ENCODE measurements around the gene FBXW9. TPM values are rescaled to one million over a fixed set of nuclear protein-coding genes. Genes with fewer than 3 reads are reported as not detected.
"Not testable (repeated sequence)": the region's sequence is repeated elsewhere in the genome, so short reads cannot be mapped to it uniquely, and the experiment has no call there.

Gene FBXW9
- polyA plus RNA-seq, 12 donors, result 2.4 to 6.3 (median 3.5) TPM; not detected in 1

GRCh38 chr19:12720851-12721655, 24.6 kb upstream of the FBXW9 start:
- peak; percentile 29 for DNase-seq

DNA sequence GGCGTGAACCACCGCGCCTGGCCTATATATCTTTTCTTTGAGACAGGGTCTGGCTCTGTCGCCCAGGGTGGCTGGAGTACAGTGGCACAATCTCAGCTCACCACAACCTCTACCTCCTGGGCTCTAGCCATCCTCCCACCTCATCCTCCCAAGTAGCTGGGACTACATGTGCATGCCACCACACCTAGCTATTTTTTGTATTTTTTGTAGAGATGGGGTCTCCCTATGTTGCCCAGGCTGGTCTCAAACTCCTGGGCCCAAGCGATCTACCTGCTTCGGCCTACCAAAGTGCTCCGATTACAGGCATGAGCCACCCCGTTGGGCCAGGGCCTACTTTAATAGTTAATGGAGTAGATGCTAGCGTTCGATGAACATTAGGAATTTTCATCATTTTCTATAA, 23.9 kb upstream of the FBXW9 start:
- DNase-seq, result no peak

DNA sequence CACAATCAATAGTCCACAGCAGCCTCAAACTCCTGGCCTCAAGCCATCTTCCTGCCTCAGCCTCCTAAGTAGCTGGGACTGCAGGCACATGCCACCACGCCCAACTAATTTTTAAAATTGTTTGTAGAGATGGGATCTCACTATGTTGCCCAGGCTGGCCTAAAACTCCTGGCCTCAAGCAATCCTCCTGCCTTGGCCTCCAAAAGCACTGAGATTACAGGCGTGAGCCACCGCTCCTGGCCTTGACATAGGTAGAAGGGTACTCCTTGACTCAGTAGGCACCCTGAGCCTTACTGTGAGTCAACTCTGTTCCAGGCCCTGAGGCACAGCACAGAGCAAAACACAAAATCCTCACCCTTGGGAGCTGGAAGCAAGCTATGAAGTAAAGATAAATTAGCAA, 19.5 kb upstream of the FBXW9 start:
- no peak for DNase-seq

GRCh38 chr19:12715102-12715501, 18.7 kb upstream of the FBXW9 start:
- no peak for DNase-seq

DNA sequence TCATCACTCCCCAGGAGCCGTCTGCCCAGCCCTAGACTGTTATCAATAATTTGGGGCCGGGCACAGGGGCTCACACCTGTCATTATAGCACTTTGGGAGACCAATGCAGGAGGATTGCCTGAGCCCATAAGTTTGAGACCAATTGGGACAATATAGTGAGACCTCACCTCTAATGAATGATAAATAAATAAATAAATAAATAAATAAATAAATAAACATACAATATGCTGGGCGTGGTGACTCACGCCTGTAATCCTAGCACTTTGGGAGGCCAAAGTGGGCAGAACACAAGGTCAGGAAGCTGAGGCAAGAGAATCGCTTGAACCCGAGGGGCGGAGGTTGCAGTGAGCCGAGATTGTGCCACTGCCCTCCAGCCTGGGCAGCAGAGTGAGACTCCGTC, 16.9 kb upstream of the FBXW9 start:
- not testable (repeated sequence) for DNase-seq

GRCh38 chr19:12712077-12712476, 15.6 kb upstream of the FBXW9 start:
- DNase-seq, result not testable (repeated sequence)

DNA sequence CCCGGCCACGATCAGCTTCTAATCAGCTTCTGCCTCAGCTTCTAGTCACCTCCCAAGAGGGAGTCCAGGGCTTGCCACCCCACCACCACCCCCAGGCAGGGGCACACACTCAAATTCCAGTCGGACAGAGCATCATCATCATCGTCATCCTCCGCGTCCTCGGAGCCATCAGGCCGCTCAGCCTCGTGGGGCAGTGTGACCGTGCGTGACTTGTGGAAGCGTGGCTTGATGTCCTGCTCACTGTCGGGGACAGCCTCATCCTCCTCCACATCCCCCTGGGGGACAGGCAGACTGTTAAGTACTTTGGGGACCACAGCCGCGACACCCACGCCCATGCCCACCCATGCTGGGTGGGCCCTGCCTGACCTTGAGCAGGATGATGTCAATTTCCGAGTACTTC, 14.8 kb upstream of the FBXW9 start:
- no peak for DNase-seq

- no peak for DNase-seq
Measured at GRCh38 chr19:12708641-12709040, 12.2 kb upstream of the FBXW9 start.

- DNase-seq, result no peak
Measured at GRCh38 chr19:12706332-12706718, 9.9 kb upstream of the FBXW9 start.

DNA sequence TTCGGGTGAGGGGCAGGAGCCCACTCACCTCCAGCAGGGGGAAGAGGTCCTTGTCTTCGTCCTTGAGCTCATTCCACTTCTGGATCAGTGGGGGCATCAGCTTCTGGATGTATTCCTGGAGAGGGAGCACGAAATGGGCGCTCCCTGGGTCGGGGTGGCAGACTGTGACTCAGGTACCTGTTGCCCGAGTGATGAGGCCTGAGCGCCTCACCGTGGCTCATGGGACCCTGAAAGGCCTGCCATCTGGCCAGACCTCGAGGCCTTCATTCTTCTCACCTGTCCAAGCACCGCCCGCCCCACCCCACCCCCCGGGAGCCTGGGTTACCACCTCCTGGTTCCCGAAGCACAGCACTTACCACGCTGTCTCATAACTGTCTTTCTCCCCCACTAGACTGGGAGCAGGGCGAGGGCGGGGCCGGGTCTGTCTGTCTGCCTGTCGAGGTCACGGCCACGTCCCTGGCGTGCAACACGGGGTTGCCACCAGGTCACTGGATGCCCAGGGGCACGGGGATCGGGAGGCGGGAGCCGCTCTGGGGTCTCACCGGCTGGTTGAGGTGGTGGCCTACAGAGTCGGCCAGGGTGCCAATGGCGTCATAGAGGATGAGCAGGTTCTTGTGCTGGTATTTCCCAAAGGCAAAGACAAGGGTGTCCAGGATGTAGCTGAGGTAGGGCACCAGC, 9.4 kb upstream of the FBXW9 start:
- DNase-seq, result no peak

- no peak for DNase-seq
Measured at GRCh38 chr19:12705169-12705568, 8.7 kb upstream of the FBXW9 start.

DNA sequence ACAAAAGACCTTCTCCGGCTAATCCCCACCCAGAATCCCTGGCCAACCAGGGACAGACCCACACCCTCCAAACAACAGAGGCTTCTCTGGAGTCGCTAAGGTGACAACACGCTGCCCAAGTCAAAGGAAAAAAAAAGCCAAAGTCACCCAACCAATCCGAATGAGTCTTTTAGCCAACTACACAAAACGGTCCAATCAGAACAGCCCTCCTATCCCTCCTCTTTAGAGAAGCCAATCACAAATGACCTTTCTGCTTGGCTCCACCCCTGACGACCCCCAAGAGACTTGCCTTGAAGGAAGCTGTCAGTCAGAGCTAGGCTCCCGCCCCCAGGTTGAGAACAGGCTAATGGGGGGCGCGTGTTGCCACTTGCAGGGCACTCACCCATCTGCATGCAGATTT, 6.6 kb upstream of the FBXW9 start:
- DNase-seq, result peak; percentile 41

- DNase-seq, result no peak
Measured at GRCh38 chr19:12701596-12702282, 5.3 kb upstream of the FBXW9 start.

DNA sequence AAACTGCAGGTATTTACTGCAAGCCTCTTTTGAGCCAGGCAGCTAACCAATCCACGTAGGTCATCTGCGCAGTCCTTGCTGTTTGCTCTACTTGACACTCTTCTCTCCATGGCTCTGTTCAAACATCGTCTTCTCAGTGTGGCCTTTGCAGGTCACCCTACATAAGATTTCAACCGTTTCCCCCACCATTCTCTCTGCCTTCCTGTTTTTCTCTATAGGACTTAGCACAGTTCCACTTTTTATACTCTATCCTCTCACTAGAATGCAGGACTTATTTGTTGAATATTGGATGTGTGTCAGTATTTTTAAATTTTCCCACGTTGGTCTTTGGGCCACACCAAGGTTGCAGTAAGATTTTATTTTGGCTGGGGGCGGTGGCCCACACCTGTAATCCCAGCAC, 1.7 kb upstream of the FBXW9 start:
- no peak for DNase-seq

GRCh38 chr19:12697425-12697824, 994 bp upstream of the FBXW9 start:
- DNase-seq, result not testable (repeated sequence)

- DNase-seq, result no peak
Measured at GRCh38 chr19:12695997-12696365, 450 bp downstream of the FBXW9 start.

DNA sequence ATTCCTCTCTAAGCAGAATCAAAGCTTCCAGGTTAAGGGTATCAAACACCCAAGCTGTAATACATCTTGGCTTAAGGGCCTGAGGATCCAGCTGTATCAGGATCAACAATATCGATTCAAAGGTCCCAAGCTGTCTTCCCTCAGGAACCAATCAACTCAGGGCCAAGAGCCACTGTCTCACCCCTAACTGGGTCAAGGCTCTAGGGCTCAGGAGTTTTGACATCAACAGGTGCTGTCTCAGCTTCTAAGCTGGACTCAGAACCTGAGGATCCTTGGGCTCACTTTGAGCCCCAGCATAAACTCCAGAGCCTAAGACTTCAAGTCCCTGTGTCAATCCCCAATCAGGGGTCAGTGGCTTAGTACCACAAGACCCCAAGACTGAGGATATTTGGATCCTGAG, 917 bp downstream of the FBXW9 start:
- no peak for DNase-seq

DNA sequence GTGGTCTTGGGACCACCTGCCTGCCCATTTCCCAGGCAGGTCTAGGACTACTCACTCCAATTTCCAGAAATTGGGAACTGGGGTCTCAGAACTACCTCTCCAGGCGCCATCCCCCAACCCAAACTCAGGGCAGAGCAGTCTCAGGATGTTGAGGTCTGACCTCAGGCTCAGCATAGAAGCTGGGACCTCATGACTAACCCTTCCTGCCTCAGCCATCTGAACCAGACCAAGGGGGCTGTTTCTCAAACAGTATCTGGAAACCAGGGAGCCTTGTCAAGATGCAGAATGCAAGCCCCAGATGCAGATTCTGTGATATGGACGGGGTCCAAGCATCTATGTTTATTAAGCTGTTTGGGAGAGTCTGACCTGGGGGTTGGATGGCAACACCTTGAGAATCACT, 1.3 kb downstream of the FBXW9 start:
- DNase-seq, result no peak

- DNase-seq, result no peak
Measured at GRCh38 chr19:12694641-12695040, 1.8 kb downstream of the FBXW9 start.

DNA sequence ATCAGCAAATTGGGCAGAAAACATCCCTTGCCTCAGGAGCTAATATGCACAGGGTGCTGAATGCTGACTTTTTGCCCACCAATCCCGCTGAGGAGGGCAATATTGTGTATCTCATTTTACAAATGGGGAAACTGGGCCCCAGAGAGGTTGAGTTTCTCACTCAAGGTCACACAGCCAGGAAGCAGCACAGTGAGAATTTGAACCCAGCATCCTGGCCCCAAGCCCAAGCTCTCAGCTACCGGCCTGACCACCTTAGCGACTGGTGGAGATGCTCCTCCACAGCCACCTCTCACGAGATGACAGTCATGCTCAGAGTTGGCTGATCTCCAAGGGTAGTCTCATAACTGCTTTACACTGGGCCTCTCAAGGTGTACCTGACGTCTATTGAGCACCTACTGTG, 3.5 kb downstream of the FBXW9 start:
- DNase-seq, result no peak

- no peak for DNase-seq
Measured at GRCh38 chr19:12689581-12690216, 6.7 kb downstream of the FBXW9 start.

DNA sequence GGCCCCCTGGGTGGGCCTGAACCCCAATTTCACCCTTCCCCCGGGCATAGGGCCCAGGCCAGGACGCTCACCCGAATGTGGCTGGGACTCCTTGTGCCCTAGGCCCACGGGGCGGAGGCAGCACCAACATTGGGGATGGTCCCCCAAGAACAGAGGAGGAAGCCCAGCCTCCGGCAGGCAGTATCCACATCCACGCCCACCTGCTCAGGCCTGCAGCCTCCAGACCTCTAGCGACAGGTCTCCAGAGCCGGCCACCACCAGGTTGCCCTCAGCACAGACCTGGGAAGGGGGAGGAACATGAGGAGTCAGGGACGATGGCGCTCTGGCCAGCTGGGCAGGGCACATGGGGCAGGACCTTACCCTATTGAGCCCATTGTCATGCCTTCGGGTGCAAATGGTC, 7.4 kb downstream of the FBXW9 start:
- DNase-seq, result no peak
